Spleen (tissue), 7 donors: Measurements from ENCODE around the gene OVAAL.

Experiments
- POLR2A ChIP-seq, 3 donors: fragments of 450-650 bp; IDR thresholded peaks; one replicate each; pipeline ENCODE4 v1.5.1; 2017; ENCODE audit warnings: antibody characterized with exemption in 3 of 3, mild to moderate bottlenecking in 1 of 3
- TF ChIP-seq, protein P1 (sequence below), 11 experiments: fragments of 200-600 bp in 7 of 11; fragments of 450-650 bp in 4 of 11; sonication (generic) in 4 of 11; IDR thresholded peaks in 8 of 11; conservative IDR thresholded peaks in 3 of 11; 1 replicate in 7 of 11; 2 replicates in 4 of 11; pipeline versions ENCODE4 v1.4.0 to v1.8.0; 2016 to 2021; ENCODE audit warnings: antibody characterized with exemption in 11 of 11, inconsistent platforms in 4 of 11, mild to moderate bottlenecking in 1 of 11
- donor health status: DM: no; HTN: no; CAD: no; lungs with moderate emphysema.
- donor health status: DM: no; HTN: no; CAD: no.
- donor health status: DM: no; HTN: no; CAD: no.

DNA sequence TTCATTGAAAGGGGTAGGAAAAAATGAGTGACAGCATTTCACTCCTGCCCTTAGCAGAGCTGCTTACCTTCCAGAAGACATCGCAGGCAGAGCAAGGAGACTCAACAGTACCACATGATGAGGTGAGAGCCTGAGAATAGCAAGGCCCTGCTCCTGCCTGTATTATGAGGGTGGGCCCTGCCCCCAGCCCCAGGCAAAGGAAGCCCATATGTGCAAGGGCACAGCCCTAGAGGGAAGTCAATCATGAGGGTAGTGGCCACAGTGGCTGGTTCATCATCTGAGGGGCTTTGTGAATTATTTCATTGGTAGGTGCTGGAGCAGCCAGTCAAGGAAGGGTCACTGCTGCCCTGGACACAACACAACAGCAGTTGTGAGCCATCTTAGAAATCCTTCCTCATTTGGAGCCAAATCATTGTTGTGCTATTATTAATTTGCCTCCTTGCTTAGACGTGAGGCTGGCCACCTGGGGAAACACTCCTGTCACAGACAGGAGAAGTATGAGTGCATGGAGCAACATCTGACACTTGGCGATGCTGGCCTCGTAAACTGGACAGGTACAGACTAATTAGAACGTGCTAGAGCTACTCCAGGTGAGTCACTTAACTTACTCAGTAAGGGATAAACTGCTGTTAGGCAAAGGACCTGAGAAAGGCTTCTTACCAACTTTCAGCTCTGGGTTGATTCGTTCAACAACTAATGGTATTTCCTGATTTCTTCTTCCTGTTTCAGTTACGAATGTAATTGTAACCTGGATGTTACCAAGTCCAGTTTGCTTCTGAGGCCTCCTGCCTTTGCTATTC, 33.6 kb upstream of the OVAAL start:
- TF ChIP-seq, protein P1, sequence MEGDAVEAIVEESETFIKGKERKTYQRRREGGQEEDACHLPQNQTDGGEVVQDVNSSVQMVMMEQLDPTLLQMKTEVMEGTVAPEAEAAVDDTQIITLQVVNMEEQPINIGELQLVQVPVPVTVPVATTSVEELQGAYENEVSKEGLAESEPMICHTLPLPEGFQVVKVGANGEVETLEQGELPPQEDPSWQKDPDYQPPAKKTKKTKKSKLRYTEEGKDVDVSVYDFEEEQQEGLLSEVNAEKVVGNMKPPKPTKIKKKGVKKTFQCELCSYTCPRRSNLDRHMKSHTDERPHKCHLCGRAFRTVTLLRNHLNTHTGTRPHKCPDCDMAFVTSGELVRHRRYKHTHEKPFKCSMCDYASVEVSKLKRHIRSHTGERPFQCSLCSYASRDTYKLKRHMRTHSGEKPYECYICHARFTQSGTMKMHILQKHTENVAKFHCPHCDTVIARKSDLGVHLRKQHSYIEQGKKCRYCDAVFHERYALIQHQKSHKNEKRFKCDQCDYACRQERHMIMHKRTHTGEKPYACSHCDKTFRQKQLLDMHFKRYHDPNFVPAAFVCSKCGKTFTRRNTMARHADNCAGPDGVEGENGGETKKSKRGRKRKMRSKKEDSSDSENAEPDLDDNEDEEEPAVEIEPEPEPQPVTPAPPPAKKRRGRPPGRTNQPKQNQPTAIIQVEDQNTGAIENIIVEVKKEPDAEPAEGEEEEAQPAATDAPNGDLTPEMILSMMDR (IDR thresholded peaks at IDR 0.05 in 8 of 11, conservative IDR thresholded peaks at IDR 0.05 in 3 of 11) = no peak
- no peak for TF ChIP-seq POLR2A (IDR thresholded peaks at IDR 0.05)
